Subcutaneous adipose tissue (tissue), 4 donors: ENCODE measurements around the gene NFE2L2. TPM values are rescaled to one million over a fixed set of nuclear protein-coding genes. Genes with fewer than 3 reads are reported as not detected.

Source experiments
- CTCF ChIP-seq: fragments of 450-650 bp; IDR thresholded peaks from one replicate; pipeline ENCODE4 v1.5.1; 2016; ENCODE audit warnings: low read depth, mild to moderate bottlenecking, control low read depth, antibody characterized with exemption, moderate library complexity
- total RNA-seq, 4 donors: library from RNA; depleted of rRNA; stranded (reverse); fragments of >200 nt; gene quantifications; one replicate each; pipeline ENCODE4 v1.1.0, GENCODE V29; 2016

Gene NFE2L2
- 100 to 1,000 TPM in 2 of 4 donors, 10 to 100 TPM in 2; 65.9 to 156 (median 90.5) TPM for total RNA-seq

- no peak for TF ChIP-seq CTCF
Observed at GRCh38 chr2:177264693-177265587, at the start of gene NFE2L2. Gene NFE2L2, minus strand, starts transcription at chr2:177264727. Its CDS starts 151 bp downstream, at chr2:177264576.

DNA sequence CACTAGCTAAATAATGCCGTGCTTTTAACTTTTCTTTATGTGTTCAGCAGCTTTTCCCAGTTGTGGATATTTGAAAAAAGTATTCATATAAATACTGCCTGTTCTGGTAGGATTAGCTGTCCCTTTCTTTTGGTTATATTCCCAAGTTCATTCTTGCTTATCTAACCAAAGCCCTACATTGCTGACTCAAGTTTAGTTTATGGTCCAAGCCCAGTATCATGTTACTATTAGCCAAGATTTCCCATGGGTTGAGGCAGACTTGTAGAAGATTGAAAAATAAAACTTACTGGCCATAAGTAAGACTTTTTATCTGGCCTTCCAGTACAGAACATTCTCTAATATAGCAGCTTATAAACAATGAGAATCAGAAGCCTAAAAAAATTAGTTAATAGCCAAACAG, 49.7 kb upstream of the NFE2L2 start:
- no peak for TF ChIP-seq CTCF

- no peak for TF ChIP-seq CTCF
Observed at GRCh38 chr2:177313162-177313781, 48.7 kb upstream of the NFE2L2 start.

DNA sequence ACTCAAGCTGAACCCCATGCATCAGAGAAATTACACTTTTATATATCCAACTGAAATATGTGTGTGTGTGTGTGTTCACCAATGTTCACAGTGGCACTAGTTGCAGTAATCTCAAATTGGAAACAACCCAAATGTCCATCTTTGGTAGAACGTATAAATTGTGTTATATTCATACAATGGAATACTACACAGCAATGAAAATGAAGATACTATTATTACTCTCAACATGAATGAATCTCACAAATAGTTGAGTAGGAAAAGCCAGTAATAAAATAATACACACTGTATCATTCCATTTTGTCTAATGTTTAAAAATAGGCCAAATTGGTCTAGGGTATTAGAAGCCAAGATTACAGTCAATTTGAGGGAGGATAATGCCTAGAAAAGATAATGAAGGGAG, 48.0 kb upstream of the NFE2L2 start:
- TF ChIP-seq CTCF, result no peak

- no peak for TF ChIP-seq CTCF
Observed at GRCh38 chr2:177306550-177306949, 42.0 kb upstream of the NFE2L2 start.

GRCh38 chr2:177303939-177304338, 39.4 kb upstream of the NFE2L2 start:
- TF ChIP-seq CTCF, result no peak

- no peak for TF ChIP-seq CTCF
Observed at GRCh38 chr2:177302552-177302951, 38.0 kb upstream of the NFE2L2 start.
